ENCODE data around the gene DEPDC1. TPM values are rescaled to one million over a fixed set of nuclear protein-coding genes. Genes with fewer than 3 reads are reported as not detected.

DEPDC1 gene
- total RNA-seq, 1 experiment from 2014 or later: 41.7 TPM

- Mint-ChIP-seq H3K4me1 (ENCODE audit: low read depth, unreplicated experiment) (no peaks in the 10 kb centered on the region), H3K27me3 (ENCODE audit: unreplicated experiment) (no peaks in the 10 kb centered on the region), H3K27ac (ENCODE audit: unreplicated experiment) (no peak overlapping the region), H3K4me3 (ENCODE audit: low read depth, unreplicated experiment) (no peak overlapping the region), H3K9me3 (ENCODE audit: low read depth, unreplicated experiment) (peaks cover 2% of the 10 kb centered on the region), H3K36me3 (ENCODE audit: insufficient read depth, unreplicated experiment) (no peaks in the 10 kb centered on the region)
- CTCF ChIA-PET: no interaction called here
- no peak for DNase-seq
- TF ChIP-seq CTCF (IDR thresholded peaks at IDR 0.05; ENCODE audit: unreplicated experiment): no peak
- BruUV-seq (replicated peaks): no TSS peak
- intact Hi-C loops (cut with micrococcal nuclease; ENCODE audit: unreplicated experiment): no loop called here
Measured at GRCh38 chr1:68506386-68506785, 9.5 kb upstream of the DEPDC1 start.

GRCh38 chr1:68503085-68503484, 6.2 kb upstream of the DEPDC1 start:
- no peak overlapping the region for H3K27ac Mint-ChIP-seq (ENCODE audit: unreplicated experiment)
- H3K36me3 Mint-ChIP-seq (ENCODE audit: insufficient read depth, unreplicated experiment): no peaks in the 10 kb centered on the region
- H3K4me3 Mint-ChIP-seq (ENCODE audit: low read depth, unreplicated experiment): no peak overlapping the region
- no peak for DNase-seq
- intact Hi-C loops (cut with micrococcal nuclease; ENCODE audit: unreplicated experiment): no loop called here
- CTCF ChIA-PET: no interaction called here
- no peaks in the 10 kb centered on the region for H3K4me1 Mint-ChIP-seq (ENCODE audit: low read depth, unreplicated experiment)
- peaks cover 2% of the 10 kb centered on the region for H3K9me3 Mint-ChIP-seq (ENCODE audit: low read depth, unreplicated experiment)
- no peaks in the 10 kb centered on the region for H3K27me3 Mint-ChIP-seq (ENCODE audit: unreplicated experiment)
- no peak for TF ChIP-seq CTCF (IDR thresholded peaks at IDR 0.05; ENCODE audit: unreplicated experiment)
- no TSS peak for BruUV-seq (replicated peaks)

GRCh38 chr1:68497358-68497698, 446 bp upstream of the DEPDC1 start:
- TF ChIP-seq CTCF (IDR thresholded peaks at IDR 0.05; ENCODE audit: unreplicated experiment): no peak
- CTCF ChIA-PET: interaction anchor here (0.9 kb wide), 1 partner anchor 54 kb away, joined by 4 read pairs; no protein-coding TSS in a partner anchor
- no peaks in the 10 kb centered on the region for H3K27me3 Mint-ChIP-seq (ENCODE audit: unreplicated experiment)
- peaks cover 27% of the 10 kb centered on the region for H3K4me1 Mint-ChIP-seq (ENCODE audit: low read depth, unreplicated experiment)
- H3K36me3 Mint-ChIP-seq (ENCODE audit: insufficient read depth, unreplicated experiment): peaks cover 18% of the 10 kb centered on the region
- H3K9me3 Mint-ChIP-seq (ENCODE audit: low read depth, unreplicated experiment): peaks cover 2% of the 10 kb centered on the region
- BruUV-seq (replicated peaks): TSS peak; percentile 62
- H3K4me3 Mint-ChIP-seq (ENCODE audit: low read depth, unreplicated experiment): peak overlapping the region; percentile 81
- intact Hi-C loops (cut with micrococcal nuclease; ENCODE audit: unreplicated experiment): loop anchor here (1.0 to 5.0 kb wide), 2 partner anchors 54 to 75 kb away; no protein-coding TSS in a partner anchor
- H3K27ac Mint-ChIP-seq (ENCODE audit: unreplicated experiment): peak overlapping the region; percentile 88
- no peak for DNase-seq

GRCh38 chr1:68495968-68496679, 758 bp downstream of the DEPDC1 start:
- DNase-seq: no peak
- no TSS peak for BruUV-seq (replicated peaks)
- intact Hi-C loops (cut with micrococcal nuclease; ENCODE audit: unreplicated experiment): loop anchor here (1.0 to 5.0 kb wide), 2 partner anchors 76 to 94 kb away; no protein-coding TSS in a partner anchor
- H3K36me3 Mint-ChIP-seq (ENCODE audit: insufficient read depth, unreplicated experiment): peaks cover 18% of the 10 kb centered on the region
- CTCF ChIA-PET: interaction anchor here (0.7 kb wide), 1 partner anchor 55 kb away, joined by 3 read pairs; no protein-coding TSS in a partner anchor
- peak overlapping the region; percentile 88 for H3K27ac Mint-ChIP-seq (ENCODE audit: unreplicated experiment)
- no peaks in the 10 kb centered on the region for H3K9me3 Mint-ChIP-seq (ENCODE audit: low read depth, unreplicated experiment)
- TF ChIP-seq CTCF (IDR thresholded peaks at IDR 0.05; ENCODE audit: unreplicated experiment): no peak
- no peaks in the 10 kb centered on the region for H3K27me3 Mint-ChIP-seq (ENCODE audit: unreplicated experiment)
- H3K4me1 Mint-ChIP-seq (ENCODE audit: low read depth, unreplicated experiment): peaks cover 30% of the 10 kb centered on the region
- peak overlapping the region; percentile 81 for H3K4me3 Mint-ChIP-seq (ENCODE audit: low read depth, unreplicated experiment)

Measured in Calu3 (cell line).